SU-DHL-6 (cell line): ENCODE results near the gene AP3D1.

Experiments used
- H2AFZ ChIP-seq: fragments of 200-600 bp; sonication (generic); 2 replicates; pipeline ENCODE4 v1.6.1; 2014; ENCODE audit warnings: low read depth, mild to moderate bottlenecking, moderate library complexity, mixed read lengths, antibody characterized with exemption, low read length; ENCODE audit not compliant: severe bottlenecking
- H3F3A ChIP-seq: fragments of 200-600 bp; shearing (Covaris generic); 2 replicates; pipeline ENCODE4 v1.6.0; 2016; ENCODE audit warnings: antibody characterized with exemption, mild to moderate bottlenecking; ENCODE audit not compliant: insufficient read depth
- H3K27ac ChIP-seq: fragments of 200-600 bp; sonication (generic); 2 replicates; pipeline ENCODE4 v1.5.1; 2016; ENCODE audit warnings: low read depth, mild to moderate bottlenecking, low read length, moderate library complexity, mixed read lengths
- H3K27me3 ChIP-seq: fragments of 200-600 bp; sonication (generic), shearing (Covaris generic); 2 replicates; pipeline ENCODE4 v1.6.0; 2014; ENCODE audit warnings: mild to moderate bottlenecking, low read length
- H3K36me3 ChIP-seq: fragments of 200-600 bp; sonication (generic); 2 replicates; pipeline ENCODE4 v1.6.1; 2014; ENCODE audit warnings: mild to moderate bottlenecking, low read length, mixed read lengths
- H3K4me2 ChIP-seq: fragments of 300-600, 200-600 bp; shearing (Covaris generic), sonication (generic); 2 replicates; pipeline ENCODE4 v1.6.0; 2014; ENCODE audit warnings: low read length, low read depth, mild to moderate bottlenecking; ENCODE audit not compliant: poor library complexity, severe bottlenecking
- H3K4me3 ChIP-seq: fragments of 200-600 bp; sonication (generic); 2 replicates; pipeline ENCODE4 v1.5.1; 2014; ENCODE audit warnings: antibody characterized with exemption, low read length, mild to moderate bottlenecking, mixed read lengths; ENCODE audit not compliant: insufficient read depth, poor library complexity, severe bottlenecking
- H3K79me2 ChIP-seq: fragments of 200-600 bp; sonication (generic); 2 replicates; pipeline ENCODE4 v1.6.1; 2014; ENCODE audit warnings: mild to moderate bottlenecking, low read length, moderate library complexity; ENCODE audit not compliant: insufficient read depth
- H3K9ac ChIP-seq: fragments of 200-600 bp; sonication (generic); 2 replicates; pipeline ENCODE4 v1.7.0; 2014; ENCODE audit warnings: mild to moderate bottlenecking, low read length
- H3K9me2 ChIP-seq: fragments of 200-600 bp; sonication (generic); replicated peaks from 2 replicates; pipeline ENCODE4 v1.6.1; 2014; ENCODE audit warnings: low read length; ENCODE audit not compliant: insufficient read depth
- H3K9me3 ChIP-seq: fragments of 200-600 bp; sonication (generic); 2 replicates; pipeline ENCODE4 v1.6.1; 2014; ENCODE audit warnings: low read length, mixed read lengths; ENCODE audit not compliant: insufficient read depth
- H4K20me1 ChIP-seq: fragments of 200-600 bp; sonication (generic); 2 replicates; pipeline ENCODE4 v1.6.1; 2014; ENCODE audit warnings: low read depth, mild to moderate bottlenecking, antibody characterized with exemption, low read length, moderate library complexity, mixed read lengths
- CTCF ChIP-seq: fragments of 200-600 bp; sonication (generic); IDR thresholded peaks from one replicate; pipeline ENCODE4 v1.5.1; 2017; ENCODE audit warnings: antibody characterized with exemption, mild to moderate bottlenecking, low read length, moderate library complexity; ENCODE audit not compliant: insufficient read depth, poor library complexity, severe bottlenecking
- EZH2phosphoT487 ChIP-seq: fragments of 200-600 bp; sonication (generic), shearing (Covaris generic); conservative IDR thresholded peaks from 2 replicates; pipeline ENCODE4 v1.6.1; 2018; ENCODE audit warnings: mild to moderate bottlenecking, antibody characterized with exemption, low read length, moderate library complexity, mixed read lengths

AP3D1 gene

DNA sequence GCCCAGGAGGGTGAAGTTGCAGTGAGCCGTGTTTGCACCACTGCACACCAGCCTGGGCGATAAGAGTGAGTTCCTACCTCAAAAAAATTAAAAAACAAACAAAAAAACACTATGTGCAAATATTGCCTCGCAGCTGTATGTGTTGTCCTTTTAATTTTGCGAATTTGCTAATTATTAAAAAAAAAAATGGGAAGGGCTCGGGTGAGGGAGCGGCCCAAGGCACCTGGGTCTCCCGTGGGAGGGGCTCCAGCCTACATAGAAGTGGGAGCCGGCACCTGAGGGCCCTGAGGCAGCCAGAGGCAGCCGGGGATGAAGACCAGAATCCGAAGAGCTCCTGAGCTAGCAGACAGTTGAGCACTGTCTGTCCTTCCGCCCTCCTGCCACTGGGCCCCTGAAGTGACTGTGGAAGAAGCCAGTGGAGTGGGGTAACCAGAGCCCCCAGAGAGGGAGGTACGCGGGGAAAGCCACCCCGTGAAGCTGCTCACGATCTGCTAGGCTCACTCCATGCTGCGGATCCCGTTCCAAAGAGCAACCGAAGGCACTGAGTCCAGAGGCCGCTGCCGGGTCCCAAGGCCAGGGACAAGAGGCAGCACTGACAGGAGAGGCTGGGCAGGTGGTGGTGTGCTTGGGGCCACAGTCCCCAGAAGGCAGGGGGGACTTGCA lies 48.2 kb downstream of the AP3D1 start:
- TF ChIP-seq EZH2phosphoT487 (no peak), CTCF (no peak)

DNA sequence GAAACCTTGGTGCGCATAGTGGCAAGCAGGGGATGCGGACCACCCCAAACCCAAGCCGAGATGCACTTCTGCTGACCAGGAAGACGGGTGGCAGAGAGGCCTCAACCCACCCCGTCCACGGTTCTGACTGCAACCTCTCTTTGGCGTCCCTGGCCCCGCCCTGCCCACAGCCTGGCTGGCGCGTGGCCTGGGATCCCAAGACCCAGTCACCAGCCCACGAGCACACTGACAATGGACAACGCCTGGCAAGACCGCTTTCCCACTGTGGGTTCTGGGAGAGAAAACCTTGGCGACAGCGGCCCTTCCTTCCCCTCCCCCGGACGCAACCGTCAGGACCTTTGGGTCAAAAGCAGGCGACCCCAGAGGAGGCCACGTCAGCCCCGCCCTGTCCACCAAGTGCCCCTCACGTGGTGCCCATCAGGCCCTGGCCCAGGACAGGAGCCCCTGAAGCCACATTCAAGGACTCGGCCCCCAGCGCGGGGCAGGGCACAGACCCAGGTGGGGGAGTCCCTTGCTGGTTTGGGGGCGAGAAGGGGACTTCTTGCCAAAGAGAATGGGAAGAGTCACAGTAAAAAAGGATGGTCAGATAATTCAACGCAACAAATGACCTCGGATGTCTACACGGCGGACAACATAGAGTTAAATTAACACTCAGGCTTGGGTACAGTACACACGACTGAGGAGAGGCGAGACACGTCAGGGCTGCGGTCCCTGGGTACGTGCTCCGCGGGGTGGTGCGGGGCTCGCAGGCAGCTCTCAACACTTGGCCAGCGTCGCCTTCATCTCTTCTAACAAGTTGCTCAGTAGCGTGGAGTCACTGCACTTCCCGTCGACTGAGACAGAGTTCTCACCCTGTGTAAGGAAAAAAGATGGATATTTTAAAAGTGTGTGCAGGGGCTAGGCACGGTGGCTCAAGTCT lies 49.7 kb downstream of the AP3D1 start:
- Histone ChIP-seq H4K20me1 (no peaks in the 10 kb centered on the region), H3K27ac (no peak overlapping the region), H3K79me2 (peaks cover 10% of the 10 kb centered on the region), H3F3A (no peaks in the 10 kb centered on the region), H3K9me2 (no peaks in the 10 kb centered on the region), H3K27me3 (no peaks in the 10 kb centered on the region), H3K4me3 (no peak overlapping the region), H2AFZ (no peak overlapping the region), H3K4me2 (no peak overlapping the region), H3K9ac (no peak overlapping the region), H3K9me3 (no peaks in the 10 kb centered on the region), H3K36me3 (0 out of 2 replicates have a peak, but pooled peaks cover 8% of the 10 kb centered on the region)
- no peak for TF ChIP-seq CTCF
- no peak for TF ChIP-seq EZH2phosphoT487

More for the DNA sequence above, 48.2 kb downstream of the AP3D1 start:
- Histone ChIP-seq H3K79me2 (peaks cover 10% of the 10 kb centered on the region), H2AFZ (no peak overlapping the region), H3K27me3 (no peaks in the 10 kb centered on the region), H3K9ac (no peak overlapping the region), H3K36me3 (0 out of 2 replicates have a peak, but pooled peaks cover 8% of the 10 kb centered on the region), H3K27ac (no peak overlapping the region), H3K4me3 (no peak overlapping the region), H3K4me2 (no peak overlapping the region), H3F3A (no peaks in the 10 kb centered on the region), H3K9me2 (no peaks in the 10 kb centered on the region), H4K20me1 (no peaks in the 10 kb centered on the region), H3K9me3 (no peaks in the 10 kb centered on the region)

- no peaks in the 10 kb centered on the region for H3K27me3 ChIP-seq
- no peaks in the 10 kb centered on the region for H4K20me1 ChIP-seq
- no peak overlapping the region for H3K9ac ChIP-seq
- peaks cover 14% of the 10 kb centered on the region for H3K79me2 ChIP-seq
- 0 out of 2 replicates have a peak, but pooled peaks cover 3% of the 10 kb centered on the region for H3K36me3 ChIP-seq
- no peak overlapping the region for H2AFZ ChIP-seq
- H3K9me2 ChIP-seq: no peaks in the 10 kb centered on the region
- H3K9me3 ChIP-seq: no peaks in the 10 kb centered on the region
- H3K4me3 ChIP-seq: no peak overlapping the region
- no peaks in the 10 kb centered on the region for H3F3A ChIP-seq
- H3K4me2 ChIP-seq: no peak overlapping the region
- TF ChIP-seq CTCF (no peak), EZH2phosphoT487 (no peak)
- H3K27ac ChIP-seq: no peak overlapping the region
These were observed 50.7 kb downstream of the AP3D1 start for GRCh38 chr19:2100719-2101061.
